HL-60 (cell line): ENCODE results near the gene LRP1B.
"Not testable (repeated sequence)": the region's sequence is repeated elsewhere in the genome, so short reads cannot be mapped to it uniquely, and the experiment has no call there.

Source experiments
- DNase-seq, 2 experiments: peaks; one replicate each; pipeline ENCODE4 v3.0.0-alpha.2; 2010 to 2020; ENCODE audit warnings: low read depth in 1 of 2, low spot score in 1 of 2
- H3K27ac ChIP-seq: fragments of 250-450 bp; sonication (Bioruptor Pico); replicated peaks from 2 replicates; pipeline ENCODE4 v1.5.1; 2020; ENCODE audit warnings: mild to moderate bottlenecking, moderate library complexity
- H3K27me3 ChIP-seq: fragments of 250-450 bp; sonication (Bioruptor Pico); 2 replicates; pipeline ENCODE4 v1.5.1; 2021; ENCODE audit warnings: mild to moderate bottlenecking, moderate library complexity; ENCODE audit not compliant: insufficient read depth, poor library complexity, severe bottlenecking
- H3K4me3 ChIP-seq: replicated peaks from 2 replicates; pipeline ENCODE4 v1.5.1; 2011; ENCODE audit warnings: mild to moderate bottlenecking, control low read depth, low read length; ENCODE audit not compliant: insufficient read depth
- CTCF ChIP-seq: IDR thresholded peaks from one replicate; pipeline ENCODE4 v1.5.1; 2011; ENCODE audit warnings: low read length, control low read depth, inconsistent platforms; ENCODE audit not compliant: insufficient read depth
- GABPA ChIP-seq: IDR thresholded peaks from 2 replicates; pipeline ENCODE4 v1.6.1; 2012; ENCODE audit warnings: low read depth
- POLR2AphosphoS5 ChIP-seq: IDR thresholded peaks from 2 replicates; pipeline ENCODE4 v1.6.1; 2012; ENCODE audit warnings: low read depth
- REST ChIP-seq: IDR thresholded peaks from 2 replicates; pipeline ENCODE4 v1.6.1; 2012; ENCODE audit warnings: low read depth; ENCODE audit not compliant: insufficient replicate concordance
- SPI1 ChIP-seq: IDR thresholded peaks from 2 replicates; pipeline ENCODE4 v1.6.1; 2012; ENCODE audit warnings: low read depth, mild to moderate bottlenecking, borderline replicate concordance

Gene LRP1B

GRCh38 chr2:140988597-140988996, 1142.2 kb downstream of the LRP1B start:
- Histone ChIP-seq H3K27ac (no peak overlapping the region), H3K4me3 (no peak overlapping the region), H3K27me3 (no peaks in the 10 kb centered on the region)
- no peak for TF ChIP-seq CTCF
- TF ChIP-seq REST = no peak
- TF ChIP-seq POLR2AphosphoS5 = no peak
- no peak for TF ChIP-seq SPI1
- no peak for TF ChIP-seq GABPA
- no peak for DNase-seq

- H3K4me3 ChIP-seq = no peak overlapping the region
- DNase-seq = no peak
- TF ChIP-seq REST = no peak
- TF ChIP-seq GABPA = no peak
- no peak for TF ChIP-seq POLR2AphosphoS5
- TF ChIP-seq SPI1 = no peak
- TF ChIP-seq CTCF = no peak
- no peak overlapping the region for H3K27ac ChIP-seq
- H3K27me3 ChIP-seq = no peaks in the 10 kb centered on the region
These were observed 1144.4 kb downstream of the LRP1B start for GRCh38 chr2:140986456-140986855.

GRCh38 chr2:140975237-140975636, 1155.6 kb downstream of the LRP1B start:
- TF ChIP-seq POLR2AphosphoS5 = no peak
- H3K4me3 ChIP-seq = no peak overlapping the region
- no peak for DNase-seq
- no peaks in the 10 kb centered on the region for H3K27me3 ChIP-seq
- H3K27ac ChIP-seq = no peak overlapping the region

- no peak for TF ChIP-seq GABPA
- TF ChIP-seq SPI1 = no peak
- TF ChIP-seq REST = no peak
- TF ChIP-seq POLR2AphosphoS5 = no peak
- no peak for TF ChIP-seq CTCF
- H3K4me3 ChIP-seq = no peak overlapping the region
- DNase-seq = no peak
- no peaks in the 10 kb centered on the region for H3K27me3 ChIP-seq
- H3K27ac ChIP-seq = no peak overlapping the region
These were observed 1158.1 kb downstream of the LRP1B start for GRCh38 chr2:140972724-140973123.

GRCh38 chr2:140964324-140964723, 1166.5 kb downstream of the LRP1B start:
- not testable (repeated sequence) for DNase-seq, H3K27ac ChIP-seq, H3K27me3 ChIP-seq, H3K4me3 ChIP-seq
